Inferior parietal cortex (tissue), 1 donor: ENCODE data around the gene TMEM229B.

Experiments used
- DNase-seq: peaks from one replicate; pipeline ENCODE4 v3.0.0-alpha.2; 2016; ENCODE audit errors: extremely low spot score

The TMEM229B gene

DNA sequence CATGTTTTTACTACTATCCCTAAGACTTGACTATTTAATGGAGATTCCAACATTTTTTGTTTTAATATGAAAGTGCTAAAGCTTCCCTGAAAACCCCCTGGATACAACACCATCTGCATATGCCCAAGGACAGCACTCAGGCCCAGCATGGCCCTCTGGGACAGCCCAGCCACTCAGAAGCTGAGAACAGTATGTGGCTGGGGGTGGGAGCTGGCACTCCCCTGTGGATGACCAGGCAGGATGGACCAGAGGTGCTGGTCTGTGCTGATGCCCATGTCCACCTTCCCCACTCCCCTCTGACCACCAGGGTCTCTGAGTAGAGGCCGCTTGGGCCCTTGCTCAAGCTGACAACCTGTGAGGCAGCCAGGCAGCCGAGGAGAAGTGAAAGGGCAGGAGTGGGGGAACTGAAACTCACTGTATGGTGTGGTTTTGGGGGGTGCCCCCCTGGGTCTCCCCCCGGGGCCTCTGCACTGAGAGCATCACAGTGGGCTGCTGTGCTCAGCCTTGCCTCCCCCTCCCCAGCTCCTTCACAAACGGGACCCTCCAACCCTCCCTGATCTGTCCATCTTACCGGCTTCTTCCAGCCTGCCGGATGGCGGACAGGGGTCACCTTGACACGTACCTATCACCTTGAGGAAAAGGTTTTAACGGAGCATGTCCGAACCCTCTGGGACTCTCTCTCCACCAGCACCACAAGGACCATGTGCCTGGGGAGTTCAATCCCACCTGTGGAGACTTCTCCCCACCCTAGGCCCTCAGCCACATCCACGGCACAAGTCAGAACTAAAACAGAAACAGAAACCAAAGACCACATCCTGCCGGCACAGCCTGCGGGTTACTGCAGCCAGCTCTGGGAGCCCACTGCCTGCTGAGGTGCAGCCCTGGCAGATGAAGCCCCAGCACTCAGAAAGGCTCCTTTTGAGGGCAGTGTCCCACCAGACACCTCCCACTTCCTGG is at the start of gene TMEM229B:
TMEM229B (minus strand) TSS at position 785 of the 957 bp plus-strand sequence. CDS start 14,798 bp downstream, outside the sequence.
- DNase-seq = no peak

DNA sequence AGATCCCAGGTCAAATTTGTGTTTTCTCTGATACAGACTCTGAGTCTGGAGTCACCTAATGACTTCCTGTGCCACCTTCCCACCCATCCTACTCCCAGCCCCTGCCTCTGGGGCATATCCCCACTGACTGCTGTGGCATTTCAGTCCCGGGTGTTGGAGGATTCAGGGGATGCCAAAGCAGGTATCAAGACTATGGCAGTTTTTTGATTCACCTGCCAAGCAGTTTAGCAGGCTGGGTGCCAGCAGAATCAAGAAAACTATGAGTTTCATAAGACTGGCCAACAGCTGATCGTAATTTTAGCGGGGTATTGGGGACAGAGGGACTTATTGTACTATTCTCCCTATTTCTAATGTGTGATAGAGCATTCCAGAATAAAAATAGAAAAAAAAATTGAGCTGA is 49.2 kb upstream of the TMEM229B start:
- DNase-seq = no peak

GRCh38 chr14:67536087-67536486 is 47.6 kb upstream of the TMEM229B start:
- peak; percentile 32 for DNase-seq

DNA sequence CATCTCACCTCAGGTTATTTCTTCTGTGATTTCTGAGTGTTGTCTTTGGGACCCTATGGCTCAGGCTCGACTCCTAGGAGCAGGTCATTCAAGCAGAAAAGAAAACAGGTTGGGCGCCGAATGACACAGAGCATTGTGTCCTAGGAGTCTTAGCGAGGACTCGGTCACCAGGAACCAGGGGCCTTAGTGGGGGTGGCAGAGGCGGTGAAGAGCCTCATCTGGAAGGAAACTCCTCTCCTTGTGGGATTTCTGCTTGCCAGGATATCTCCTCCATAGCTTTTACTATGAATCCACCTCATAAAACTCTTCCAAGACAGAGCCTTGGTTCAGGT is 45.2 kb upstream of the TMEM229B start:
- no peak for DNase-seq

GRCh38 chr14:67532998-67533753 is 44.7 kb upstream of the TMEM229B start, which contains the start of gene PLEKHH1:
Gene PLEKHH1 (plus strand): TSS chr14:67533290. CDS start chr14:67541868, 8,578 bp downstream.
- DNase-seq = peak; percentile 89

DNA sequence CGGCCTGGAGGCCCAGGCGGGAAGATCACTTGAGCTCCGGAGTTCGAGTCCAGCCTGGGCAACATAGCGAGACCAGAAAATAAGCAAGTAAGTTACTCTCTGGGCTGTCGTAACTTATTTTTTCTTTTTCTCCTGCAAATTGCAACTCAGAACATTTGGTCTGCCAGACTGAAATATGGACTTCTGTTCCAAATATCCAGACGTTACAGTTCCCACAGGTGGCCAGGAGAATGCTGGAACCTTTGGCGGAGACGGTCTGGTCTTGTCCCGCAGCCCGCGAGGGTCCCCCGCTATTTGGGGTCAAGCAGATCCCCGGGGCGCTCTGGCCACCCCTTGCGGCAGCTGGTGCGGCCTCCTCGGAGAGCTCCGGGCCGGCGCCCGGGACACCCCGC is 44.1 kb upstream of the TMEM229B start:
- no peak for DNase-seq

- no peak for DNase-seq
Observed at GRCh38 chr14:67529947-67530935, 41.7 kb upstream of the TMEM229B start.

DNA sequence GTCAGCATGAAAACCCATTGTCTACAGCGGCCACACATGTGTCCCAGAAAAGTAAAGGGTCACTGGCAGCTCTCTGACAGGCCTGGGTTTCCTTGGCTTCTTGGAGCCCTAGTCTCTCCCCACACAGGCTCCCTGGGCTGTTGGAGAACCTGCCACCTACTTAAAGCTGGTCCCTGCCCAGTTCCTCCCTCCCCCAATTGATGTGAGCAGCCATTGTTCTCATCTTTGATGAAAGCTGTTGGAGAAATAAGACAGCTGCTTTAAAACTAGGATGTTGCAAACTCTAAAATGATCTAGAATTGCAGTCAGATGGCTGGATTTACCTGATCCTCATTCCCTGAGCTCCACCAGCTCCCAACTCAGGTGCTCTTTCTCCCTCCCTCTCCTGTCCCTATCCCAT is 39.8 kb upstream of the TMEM229B start:
- DNase-seq = no peak

GRCh38 chr14:67527756-67528155 is 39.2 kb upstream of the TMEM229B start:
- DNase-seq = no peak

DNA sequence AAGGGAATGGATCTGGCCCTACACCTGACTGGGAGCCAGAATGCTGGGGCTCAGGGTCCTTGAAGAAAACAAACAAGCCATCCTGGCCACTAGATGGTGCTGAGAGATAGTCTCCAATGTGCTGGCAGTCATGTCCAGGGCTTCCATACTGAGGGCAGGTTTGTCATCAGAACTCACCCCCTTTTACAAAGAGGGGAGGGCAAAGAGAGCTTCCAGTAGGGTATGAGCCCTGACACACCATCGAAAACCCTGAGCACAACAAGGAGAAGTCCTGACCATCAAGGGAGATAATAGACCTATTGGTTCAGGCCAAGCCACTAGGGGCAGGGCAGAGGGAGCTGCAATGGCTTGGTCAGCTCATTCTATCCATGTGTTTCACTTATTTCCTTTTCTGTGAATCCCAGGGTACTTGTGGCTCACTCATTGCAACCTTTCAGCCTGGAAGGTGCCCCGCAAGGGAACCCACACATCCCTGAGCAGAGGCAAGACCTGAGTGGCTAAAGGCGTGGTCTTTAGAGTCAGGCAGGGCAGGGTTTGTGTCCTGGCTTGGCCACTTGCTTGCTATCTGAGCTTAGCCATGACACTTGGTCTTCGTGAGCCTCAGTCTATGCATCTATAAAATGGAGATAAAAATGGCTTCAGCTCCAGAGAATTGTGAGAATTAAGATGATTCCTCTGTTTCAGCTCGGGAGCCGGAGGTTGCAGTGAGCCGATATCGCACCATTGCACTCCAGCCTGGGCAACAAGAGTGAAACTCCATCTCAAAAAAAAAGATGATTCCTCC is 38.3 kb upstream of the TMEM229B start:
- peak; percentile 80 for DNase-seq

- no peak for DNase-seq
Observed at GRCh38 chr14:67526181-67526580, 37.7 kb upstream of the TMEM229B start.

- DNase-seq = no peak
Observed at GRCh38 chr14:67525389-67525788, 36.9 kb upstream of the TMEM229B start.

GRCh38 chr14:67524634-67524963 is 36.1 kb upstream of the TMEM229B start:
- no peak for DNase-seq

DNA sequence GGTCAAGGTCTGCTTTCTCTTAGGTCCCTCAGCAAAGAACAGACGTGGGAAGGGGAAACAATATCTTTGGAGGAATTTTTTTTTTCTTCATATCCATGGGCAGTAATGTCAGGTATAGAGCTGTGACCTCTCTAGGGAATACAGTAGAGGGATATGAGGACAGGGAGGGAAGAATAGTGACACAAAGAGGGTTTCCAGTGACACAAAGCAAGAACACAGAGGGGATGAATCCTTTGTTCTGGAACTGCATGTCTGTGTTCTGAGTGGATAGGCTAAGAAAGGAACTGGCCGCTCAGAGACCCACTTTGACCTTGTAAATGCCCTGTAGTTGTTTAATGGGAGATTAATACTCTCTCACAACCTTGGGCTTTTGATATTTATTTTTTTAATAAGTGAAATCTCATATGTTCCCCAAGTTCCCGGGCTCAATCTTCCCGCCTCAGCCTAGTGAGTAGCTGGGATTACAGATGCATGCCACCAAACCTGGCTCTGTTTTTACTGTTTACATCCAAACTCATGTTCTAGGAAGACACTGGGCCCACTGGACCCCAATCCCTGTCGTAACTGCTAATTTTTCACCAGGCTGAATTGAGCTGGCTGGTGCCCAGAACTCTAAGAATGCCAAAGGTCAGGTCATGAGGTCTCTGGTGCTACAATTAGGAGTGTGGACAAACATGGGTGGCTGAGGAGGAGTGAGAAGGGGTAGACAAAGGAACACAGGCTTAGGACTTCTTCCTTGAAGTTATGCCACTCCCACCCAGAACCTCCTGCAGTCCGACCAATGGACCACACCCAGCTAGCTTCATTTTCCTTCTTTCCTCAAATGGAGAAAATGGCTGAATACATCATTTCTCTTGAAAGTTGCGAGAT is 35.5 kb upstream of the TMEM229B start:
- DNase-seq = no peak

DNA sequence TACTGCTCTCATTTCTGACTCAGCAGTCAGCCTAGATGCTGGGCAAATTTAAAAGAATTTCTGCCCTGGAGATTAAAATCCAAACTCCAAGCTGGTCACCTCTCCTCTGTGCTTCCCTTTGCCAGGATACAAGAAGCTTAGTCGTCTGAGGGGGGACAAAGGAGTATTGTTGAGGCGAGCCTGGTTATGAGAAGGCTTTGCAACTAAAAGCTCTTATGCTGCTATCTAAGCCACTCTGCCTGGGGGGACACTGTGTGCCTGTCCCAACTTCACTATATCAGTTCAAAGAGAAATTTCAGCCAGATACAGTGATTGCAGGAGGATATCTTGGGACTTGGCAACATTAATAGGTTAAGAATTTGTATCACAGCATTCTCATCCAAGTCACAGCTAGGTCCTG is 33.7 kb upstream of the TMEM229B start:
- DNase-seq = no peak

- no peak for DNase-seq
Observed at GRCh38 chr14:67520482-67520881, 32.0 kb upstream of the TMEM229B start.

DNA sequence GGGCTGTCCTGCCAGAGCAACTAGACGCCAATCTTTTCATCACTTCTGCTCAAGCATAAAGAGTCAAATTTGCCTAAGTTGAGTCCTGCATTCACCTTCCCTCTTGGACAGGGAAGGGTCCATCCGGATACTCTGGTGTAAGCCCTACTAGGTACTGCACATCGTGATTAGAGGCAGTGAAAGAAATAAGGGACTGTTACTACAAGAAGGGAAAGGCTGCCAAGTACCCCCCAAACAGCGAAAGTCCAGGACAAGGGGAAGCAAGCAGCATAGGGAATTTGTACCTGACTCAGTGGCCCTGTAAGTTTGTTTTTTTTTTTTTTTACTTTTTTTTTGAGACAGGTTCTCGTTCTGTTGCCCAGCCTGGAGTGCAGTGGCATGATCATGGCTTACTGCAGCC is 30.9 kb upstream of the TMEM229B start:
- no peak for DNase-seq

- peak; percentile 78 for DNase-seq
Observed at GRCh38 chr14:67517083-67517482, 28.6 kb upstream of the TMEM229B start.

- DNase-seq = no peak
Observed at GRCh38 chr14:67516676-67517075, 28.2 kb upstream of the TMEM229B start.
